Measurements from ENCODE around the gene IL22RA2.
"Not testable (repeated sequence)": the region's sequence is repeated elsewhere in the genome, so short reads cannot be mapped to it uniquely, and the experiment has no call there.

Gene IL22RA2

GRCh38 chr6:137210903-137211302, 37.5 kb upstream of the IL22RA2 start:
- Histone ChIP-seq H3K9me3 (ENCODE audit: control extremely low read depth in 1 of 5, control insufficient read depth in 4 of 5, insufficient read depth in 2 of 5, low read depth in 1 of 5, low read length in 4 of 5) (peaks cover 2 to 30% (median 26%) of the 10 kb centered on the region in 5 experiments), H3K4me1 (ENCODE audit: control extremely low read depth in 1 of 4, control insufficient read depth in 4 of 4, insufficient read depth in 4 of 4, low read length in 3 of 4) (peaks cover 0 to 16% (median 9%) of the 10 kb centered on the region in 4 experiments), H3K36me3 (ENCODE audit: control insufficient read depth in 4 of 4, insufficient read depth in 4 of 4, low read length in 3 of 4) (peaks cover 8 to 38% (median 17%) of the 10 kb centered on the region in 4 experiments), H3K27me3 (replicated peaks in 2 of 5; ENCODE audit: control insufficient read depth in 4 of 5, insufficient read depth in 5 of 5, low read length in 4 of 5) (no peaks in the 10 kb centered on the region), H3K27ac (ENCODE audit: insufficient read depth in 1 of 2, low read depth in 1 of 2, low read length in 2 of 2, poor library complexity in 1 of 2, severe bottlenecking in 2 of 2) (no peak overlapping the region), H3K4me3 (ENCODE audit: control insufficient read depth in 1 of 7, extremely low read depth in 1 of 7, insufficient read depth in 4 of 7, low read depth in 2 of 7, low read length in 6 of 7) (no peak overlapping the region)
- CTCF ChIA-PET, result no interaction called here
- DNase-seq, result no peak
- POLR2A ChIA-PET, result no interaction called here

GRCh38 chr6:137208279-137208678, 34.8 kb upstream of the IL22RA2 start:
- POLR2A ChIA-PET, result no interaction called here
- no peak for DNase-seq
- Histone ChIP-seq H3K27ac (ENCODE audit: insufficient read depth in 1 of 2, low read depth in 1 of 2, low read length in 2 of 2, poor library complexity in 1 of 2, severe bottlenecking in 2 of 2) (no peak overlapping the region), H3K4me1 (ENCODE audit: control extremely low read depth in 1 of 4, control insufficient read depth in 4 of 4, insufficient read depth in 4 of 4, low read length in 3 of 4) (peaks cover 0 to 7% (median 3%) of the 10 kb centered on the region in 4 experiments), H3K27me3 (replicated peaks in 2 of 5; ENCODE audit: control insufficient read depth in 4 of 5, insufficient read depth in 5 of 5, low read length in 4 of 5) (no peaks in the 10 kb centered on the region), H3K4me3 (ENCODE audit: control insufficient read depth in 1 of 7, extremely low read depth in 1 of 7, insufficient read depth in 4 of 7, low read depth in 2 of 7, low read length in 6 of 7) (no peak overlapping the region), H3K9me3 (ENCODE audit: control extremely low read depth in 1 of 5, control insufficient read depth in 4 of 5, insufficient read depth in 2 of 5, low read depth in 1 of 5, low read length in 4 of 5) (peaks cover 2 to 30% (median 21%) of the 10 kb centered on the region in 5 experiments), H3K36me3 (ENCODE audit: control insufficient read depth in 4 of 4, insufficient read depth in 4 of 4, low read length in 3 of 4) (peaks cover 13 to 53% (median 33%) of the 10 kb centered on the region in 4 experiments)
- WGBS (ENCODE audit: insufficient coverage), result 96% methylated on average over 7 of the region's 7 CpGs
- CTCF ChIA-PET, result no interaction called here

- CTCF ChIA-PET; H3K4me1 ChIP-seq (ENCODE audit: control extremely low read depth in 1 of 4, control insufficient read depth in 4 of 4, insufficient read depth in 4 of 4, low read length in 3 of 4); H3K4me3 ChIP-seq (ENCODE audit: control insufficient read depth in 1 of 7, extremely low read depth in 1 of 7, insufficient read depth in 4 of 7, low read depth in 2 of 7, low read length in 6 of 7); H3K27me3 ChIP-seq (replicated peaks in 2 of 5; ENCODE audit: control insufficient read depth in 4 of 5, insufficient read depth in 5 of 5, low read length in 4 of 5); DNase-seq; H3K27ac ChIP-seq (ENCODE audit: insufficient read depth in 1 of 2, low read depth in 1 of 2, low read length in 2 of 2, poor library complexity in 1 of 2, severe bottlenecking in 2 of 2); POLR2A ChIA-PET: not testable (repeated sequence)
- 100% methylated on average over 2 of the region's 3 CpGs for WGBS (ENCODE audit: insufficient coverage)
- H3K36me3 ChIP-seq (ENCODE audit: control insufficient read depth in 4 of 4, insufficient read depth in 4 of 4, low read length in 3 of 4), result peaks cover 14 to 59% (median 36%) of the 10 kb centered on the region in 4 experiments
- H3K9me3 ChIP-seq (ENCODE audit: control extremely low read depth in 1 of 5, control insufficient read depth in 4 of 5, insufficient read depth in 2 of 5, low read depth in 1 of 5, low read length in 4 of 5), result peaks cover 0 to 30% (median 21%) of the 10 kb centered on the region in 5 experiments
Measured at GRCh38 chr6:137207457-137207856, 34.0 kb upstream of the IL22RA2 start.

GRCh38 chr6:137206577-137206976, 33.1 kb upstream of the IL22RA2 start:
- POLR2A ChIA-PET, result no interaction called here
- no peak overlapping the region for H3K27ac ChIP-seq (ENCODE audit: insufficient read depth in 1 of 2, low read depth in 1 of 2, low read length in 2 of 2, poor library complexity in 1 of 2, severe bottlenecking in 2 of 2)

GRCh38 chr6:137203256-137203655, 29.8 kb upstream of the IL22RA2 start:
- no peak overlapping the region for H3K27ac ChIP-seq (ENCODE audit: insufficient read depth in 1 of 2, low read depth in 1 of 2, low read length in 2 of 2, poor library complexity in 1 of 2, severe bottlenecking in 2 of 2)
- peaks cover 17 to 66% (median 44%) of the 10 kb centered on the region in 4 experiments for H3K36me3 ChIP-seq (ENCODE audit: control insufficient read depth in 4 of 4, insufficient read depth in 4 of 4, low read length in 3 of 4)
- 100% methylated on average over 2 of the region's 2 CpGs for WGBS (ENCODE audit: insufficient coverage)
- H3K4me3 ChIP-seq (ENCODE audit: control insufficient read depth in 1 of 7, extremely low read depth in 1 of 7, insufficient read depth in 4 of 7, low read depth in 2 of 7, low read length in 6 of 7), result no peak overlapping the region
- no peaks in the 10 kb centered on the region for H3K27me3 ChIP-seq (replicated peaks in 2 of 5; ENCODE audit: control insufficient read depth in 4 of 5, insufficient read depth in 5 of 5, low read length in 4 of 5)
- DNase-seq, result no peak
- CTCF ChIA-PET, result no interaction called here
- H3K4me1 ChIP-seq (ENCODE audit: control extremely low read depth in 1 of 4, control insufficient read depth in 4 of 4, insufficient read depth in 4 of 4, low read length in 3 of 4), result no peaks in the 10 kb centered on the region
- POLR2A ChIA-PET, result no interaction called here
- H3K9me3 ChIP-seq (ENCODE audit: control extremely low read depth in 1 of 5, control insufficient read depth in 4 of 5, insufficient read depth in 2 of 5, low read depth in 1 of 5, low read length in 4 of 5), result peaks cover 0 to 13% (median 5%) of the 10 kb centered on the region in 5 experiments

More at GRCh38 chr6:137206577-137206976, 33.1 kb upstream of the IL22RA2 start:
- Histone ChIP-seq H3K4me3 (ENCODE audit: control insufficient read depth in 1 of 7, extremely low read depth in 1 of 7, insufficient read depth in 4 of 7, low read depth in 2 of 7, low read length in 6 of 7) (no peak overlapping the region), H3K9me3 (ENCODE audit: control extremely low read depth in 1 of 5, control insufficient read depth in 4 of 5, insufficient read depth in 2 of 5, low read depth in 1 of 5, low read length in 4 of 5) (peaks cover 0 to 30% (median 21%) of the 10 kb centered on the region in 5 experiments), H3K4me1 (ENCODE audit: control extremely low read depth in 1 of 4, control insufficient read depth in 4 of 4, insufficient read depth in 4 of 4, low read length in 3 of 4) (peaks cover 0 to 3% (median 0%) of the 10 kb centered on the region in 4 experiments), H3K27me3 (replicated peaks in 2 of 5; ENCODE audit: control insufficient read depth in 4 of 5, insufficient read depth in 5 of 5, low read length in 4 of 5) (no peaks in the 10 kb centered on the region), H3K36me3 (ENCODE audit: control insufficient read depth in 4 of 4, insufficient read depth in 4 of 4, low read length in 3 of 4) (peaks cover 17 to 62% (median 39%) of the 10 kb centered on the region in 4 experiments)
- CTCF ChIA-PET, result no interaction called here
- DNase-seq, result no peak
- 0% methylated on average over 1 of the region's 1 CpG for WGBS (ENCODE audit: insufficient coverage)

- Histone ChIP-seq H3K27me3 (replicated peaks in 2 of 5; ENCODE audit: control insufficient read depth in 4 of 5, insufficient read depth in 5 of 5, low read length in 4 of 5) (no peaks in the 10 kb centered on the region), H3K4me3 (ENCODE audit: control insufficient read depth in 1 of 7, extremely low read depth in 1 of 7, insufficient read depth in 4 of 7, low read depth in 2 of 7, low read length in 6 of 7) (no peak overlapping the region), H3K27ac (ENCODE audit: insufficient read depth in 1 of 2, low read depth in 1 of 2, low read length in 2 of 2, poor library complexity in 1 of 2, severe bottlenecking in 2 of 2) (no peak overlapping the region), H3K36me3 (ENCODE audit: control insufficient read depth in 4 of 4, insufficient read depth in 4 of 4, low read length in 3 of 4) (peaks cover 18 to 77% (median 49%) of the 10 kb centered on the region in 4 experiments), H3K4me1 (ENCODE audit: control extremely low read depth in 1 of 4, control insufficient read depth in 4 of 4, insufficient read depth in 4 of 4, low read length in 3 of 4) (no peaks in the 10 kb centered on the region), H3K9me3 (ENCODE audit: control extremely low read depth in 1 of 5, control insufficient read depth in 4 of 5, insufficient read depth in 2 of 5, low read depth in 1 of 5, low read length in 4 of 5) (peaks cover 0 to 4% (median 0%) of the 10 kb centered on the region in 5 experiments)
- CTCF ChIA-PET, result interaction anchor here (1.4 kb wide), 1 partner anchor 68 kb away, joined by 5 read pairs; no protein-coding TSS in a partner anchor
- no peak for DNase-seq
- POLR2A ChIA-PET, result no interaction called here
- 100% methylated on average over 3 of the region's 6 CpGs for WGBS (ENCODE audit: insufficient coverage)
Measured at GRCh38 chr6:137202078-137202477, 28.6 kb upstream of the IL22RA2 start.

- CTCF ChIA-PET, result interaction anchor here (1.4 to 1.9 kb wide), 2 partner anchors 21 to 69 kb away, joined by 5 read pairs; no protein-coding TSS in a partner anchor
- H3K36me3 ChIP-seq (ENCODE audit: control insufficient read depth in 4 of 4, insufficient read depth in 4 of 4, low read length in 3 of 4), result peaks cover 16 to 71% (median 48%) of the 10 kb centered on the region in 4 experiments
- H3K27ac ChIP-seq (ENCODE audit: insufficient read depth in 1 of 2, low read depth in 1 of 2, low read length in 2 of 2, poor library complexity in 1 of 2, severe bottlenecking in 2 of 2), result no peak overlapping the region
Measured at GRCh38 chr6:137201006-137201405, 27.6 kb upstream of the IL22RA2 start.

More at GRCh38 chr6:137201006-137201405, 27.6 kb upstream of the IL22RA2 start:
- Histone ChIP-seq H3K4me3 (ENCODE audit: control insufficient read depth in 1 of 7, extremely low read depth in 1 of 7, insufficient read depth in 4 of 7, low read depth in 2 of 7, low read length in 6 of 7) (no peak overlapping the region), H3K9me3 (ENCODE audit: control extremely low read depth in 1 of 5, control insufficient read depth in 4 of 5, insufficient read depth in 2 of 5, low read depth in 1 of 5, low read length in 4 of 5) (peaks cover 0 to 4% (median 0%) of the 10 kb centered on the region in 5 experiments), H3K4me1 (ENCODE audit: control extremely low read depth in 1 of 4, control insufficient read depth in 4 of 4, insufficient read depth in 4 of 4, low read length in 3 of 4) (peaks cover 0 to 1% (median under 1%) of the 10 kb centered on the region in 4 experiments), H3K27me3 (replicated peaks in 2 of 5; ENCODE audit: control insufficient read depth in 4 of 5, insufficient read depth in 5 of 5, low read length in 4 of 5) (no peaks in the 10 kb centered on the region)
- 100% methylated on average over 1 of the region's 1 CpG for WGBS (ENCODE audit: insufficient coverage)
- POLR2A ChIA-PET, result no interaction called here
- no peak for DNase-seq

Measured in common myeloid progenitor, CD34-positive (primary cell).